ENCODE data around the gene IMPA2. TPM values are rescaled to one million over a fixed set of nuclear protein-coding genes. Genes with fewer than 3 reads are reported as not detected.

IMPA2 gene
- total and polyA plus RNA-seq, 2 of the 13 experiments (the other 11 are each of a cell fraction or from before 2014, with no cell fraction given): 37.8 to 71.8 TPM

- TF ChIP-seq GRHL1 (CRISPR knock-in tag; conservative IDR thresholded peaks at IDR 0.05): no peak
- TF ChIP-seq TGIF2 (CRISPR knock-in tag; IDR thresholded peaks at IDR 0.05): no peak
- TF ChIP-seq BRD4 (CRISPR knock-in tag; IDR thresholded peaks at IDR 0.05): no peak
- no peak for TF ChIP-seq ZNF616 (CRISPR knock-in tag; IDR thresholded peaks at IDR 0.05; ENCODE audit: low read depth)
- TF ChIP-seq ZNF784 (CRISPR knock-in tag; IDR thresholded peaks at IDR 0.05; ENCODE audit: borderline replicate concordance): 0 out of 2 replicates have a peak, but pooled peaks have one; percentile 54
- no peak for TF ChIP-seq ZNF564 (CRISPR knock-in tag; IDR thresholded peaks at IDR 0.05)
- 0 out of 2 replicates have a peak, but pooled peaks have one; percentile 1 for TF ChIP-seq THAP11 (CRISPR knock-in tag; IDR thresholded peaks at IDR 0.05)
- no peak for TF ChIP-seq ZNF318 (CRISPR knock-in tag; IDR thresholded peaks at IDR 0.05)
- no peak for TF ChIP-seq PLRG1 (conservative IDR thresholded peaks at IDR 0.05)
- no peak; the same call in 1 of the 2 replicates for TF ChIP-seq MLXIP (CRISPR knock-in tag; IDR thresholded peaks at IDR 0.05; ENCODE audit: borderline replicate concordance)
- TF ChIP-seq ZIK1 (CRISPR knock-in tag; IDR thresholded peaks at IDR 0.05; ENCODE audit: borderline replicate concordance, low read depth): peak; percentile 25; the same call in 1 of the 2 replicates
- TF ChIP-seq BCL6 (CRISPR knock-in tag; IDR thresholded peaks at IDR 0.05): 0 out of 2 replicates have a peak, but pooled peaks have one; percentile 33
Observed at GRCh38 chr18:11981543-11982366, 448 bp downstream of the IMPA2 start (continued).

Measured in HepG2 (cell line).